ENCODE measurements around the gene FGB. TPM values are rescaled to one million over a fixed set of nuclear protein-coding genes. Genes with fewer than 3 reads are reported as not detected.

Gene FGB
- total RNA-seq, 1 experiment from 2014 or later = 1.2 TPM

DNA sequence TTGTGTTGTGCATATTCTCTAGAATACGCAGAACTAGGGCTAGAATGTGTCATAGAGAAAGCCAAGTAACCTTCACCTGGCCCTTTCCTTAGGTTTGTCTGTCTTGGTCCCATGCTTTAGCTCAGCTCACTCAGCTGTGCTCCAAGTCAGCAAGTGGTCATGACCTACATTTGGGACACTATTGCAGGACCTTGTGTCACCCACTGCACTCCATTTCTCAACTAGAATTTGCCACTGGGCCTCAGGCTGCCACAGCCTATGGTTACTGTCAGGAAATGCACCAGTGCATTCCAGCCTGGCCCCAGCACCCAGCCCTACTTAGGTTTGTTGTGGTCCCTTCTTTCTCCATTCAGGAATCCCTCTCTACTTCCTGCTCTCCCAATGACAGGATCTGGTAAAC is 57.3 kb downstream of the FGB start:
- no peak for DNase-seq (ENCODE audit: low spot score)

Other genes with a start within 250 kb of the FGB start
- gene DCHS2, start 71.2 kb upstream of the FGB start, total RNA-seq (2014; rRNA removed; shearing (Covaris generic)) = 0.29 and 0.53 TPM in 2 replicates
- gene PLRG1, start 12.6 kb upstream of the FGB start, total RNA-seq (2014; rRNA removed; shearing (Covaris generic)) = 103 and 117 TPM in 2 replicates
- not detected in 2 replicates for gene FGA, start 27.7 kb downstream of the FGB start, total RNA-seq (2014; rRNA removed; shearing (Covaris generic))
- gene FGG, start 49.6 kb downstream of the FGB start, total RNA-seq (2014; rRNA removed; shearing (Covaris generic)) = not detected in 2 replicates
- 0.14 and 0.21 TPM in 2 replicates for gene LRAT, start 181.0 kb downstream of the FGB start, total RNA-seq (2014; rRNA removed; shearing (Covaris generic))
- gene RBM46, start 218.3 kb downstream of the FGB start, total RNA-seq (2014; rRNA removed; shearing (Covaris generic)) = not detected in 2 replicates

Data from H4 (cell line).